GM12891 (cell line): ENCODE results near the gene LRP1B.

Source experiments
- DNase-seq: peaks from one replicate; pipeline ENCODE4 v3.0.0; 2011; ENCODE audit warnings: low spot score; ENCODE audit not compliant: insufficient read length
- FAIRE-seq: peaks from 2 replicates; lab custom pipeline; 2011; peaks lifted over from hg19 to GRCh38; lab: Jason Lieb, UNC
- PAX5 ChIP-seq: IDR thresholded peaks from 2 replicates; pipeline ENCODE4 v1.6.1; 2011; ENCODE audit warnings: low read length, moderate library complexity, mild to moderate bottlenecking; ENCODE audit not compliant: insufficient read depth, severe bottlenecking
- POLR2A ChIP-seq: IDR thresholded peaks from 2 replicates; pipeline ENCODE4 v1.6.1; 2011; ENCODE audit warnings: low read depth, low read length, control low read depth
- POLR2AphosphoS5 ChIP-seq: IDR thresholded peaks from 2 replicates; pipeline ENCODE4 v1.6.1; 2011; ENCODE audit warnings: low read depth, low read length, control low read depth
- POU2F2 ChIP-seq: IDR thresholded peaks from 2 replicates; pipeline ENCODE4 v1.6.1; 2011; ENCODE audit warnings: low read depth, mild to moderate bottlenecking, control low read depth, low read length, moderate library complexity
- SPI1 ChIP-seq: IDR thresholded peaks from 2 replicates; pipeline ENCODE4 v1.6.1; 2011; ENCODE audit warnings: low read depth, low read length, control low read depth
- TAF1 ChIP-seq: IDR thresholded peaks from 2 replicates; pipeline ENCODE4 v1.6.1; 2011; ENCODE audit warnings: low read depth, low read length, control low read depth

LRP1B gene

GRCh38 chr2:141927536-141927935 lies 203.3 kb downstream of the LRP1B start:
- TF ChIP-seq TAF1: no peak
- no peak for TF ChIP-seq POU2F2
- TF ChIP-seq PAX5: no peak
- no peak for TF ChIP-seq POLR2AphosphoS5
- TF ChIP-seq POLR2A: no peak
- TF ChIP-seq SPI1: no peak
- DNase-seq: no peak
- no peak for FAIRE-seq

GRCh38 chr2:141925511-141925910 lies 205.3 kb downstream of the LRP1B start:
- no peak for DNase-seq
- TF ChIP-seq TAF1 (no peak), PAX5 (no peak), SPI1 (no peak), POU2F2 (no peak), POLR2AphosphoS5 (no peak), POLR2A (no peak)
- FAIRE-seq: no peak

- no peak for TF ChIP-seq POLR2AphosphoS5
- TF ChIP-seq SPI1: no peak
- no peak for TF ChIP-seq TAF1
- no peak for TF ChIP-seq POLR2A
- TF ChIP-seq POU2F2: no peak
- TF ChIP-seq PAX5: no peak
- DNase-seq (no peak), FAIRE-seq (no peak)
These were observed 207.2 kb downstream of the LRP1B start for GRCh38 chr2:141923657-141924056.

GRCh38 chr2:141911485-141912066 lies 219.2 kb downstream of the LRP1B start:
- DNase-seq (no peak), FAIRE-seq (no peak)
- TF ChIP-seq PAX5 (no peak), POLR2A (no peak), SPI1 (no peak), POLR2AphosphoS5 (no peak), POU2F2 (no peak), TAF1 (no peak)

DNA sequence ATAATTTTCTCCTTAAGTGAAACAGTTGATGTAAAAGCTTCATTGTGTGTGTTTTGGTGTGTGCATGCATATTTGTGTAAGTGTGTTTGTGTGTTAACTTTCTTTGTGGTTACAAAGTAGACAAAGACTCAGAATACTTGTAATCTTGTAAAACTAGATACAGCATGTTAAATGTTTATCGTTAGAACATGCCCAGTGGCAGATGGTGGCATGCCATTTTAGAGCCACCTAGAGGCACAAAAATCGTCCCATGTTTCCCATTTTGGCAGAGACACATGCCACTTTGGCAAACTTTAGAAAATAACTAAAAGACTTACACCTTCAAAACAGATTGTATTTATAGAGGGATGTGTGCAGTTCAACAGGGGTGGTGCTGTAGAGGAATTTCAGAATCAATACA lies 224.1 kb downstream of the LRP1B start:
- DNase-seq (no peak), FAIRE-seq (no peak)
- TF ChIP-seq TAF1 (no peak), PAX5 (no peak), SPI1 (no peak), POLR2AphosphoS5 (no peak), POU2F2 (no peak), POLR2A (no peak)

- DNase-seq (no peak), FAIRE-seq (no peak)
- TF ChIP-seq TAF1 (no peak), PAX5 (no peak), POU2F2 (no peak), SPI1 (no peak), POLR2AphosphoS5 (no peak), POLR2A (no peak)
These were observed 230.0 kb downstream of the LRP1B start for GRCh38 chr2:141900826-141901225.

- no peak for DNase-seq
- no peak for FAIRE-seq
- TF ChIP-seq SPI1 (no peak), POLR2AphosphoS5 (no peak)
These were observed 231.1 kb downstream of the LRP1B start for GRCh38 chr2:141899740-141900139.

GRCh38 chr2:141889788-141890187 lies 241.0 kb downstream of the LRP1B start:
- FAIRE-seq: no peak
- DNase-seq: no peak
- TF ChIP-seq POLR2A (no peak), TAF1 (no peak), SPI1 (no peak), POLR2AphosphoS5 (no peak), PAX5 (no peak), POU2F2 (no peak)

DNA sequence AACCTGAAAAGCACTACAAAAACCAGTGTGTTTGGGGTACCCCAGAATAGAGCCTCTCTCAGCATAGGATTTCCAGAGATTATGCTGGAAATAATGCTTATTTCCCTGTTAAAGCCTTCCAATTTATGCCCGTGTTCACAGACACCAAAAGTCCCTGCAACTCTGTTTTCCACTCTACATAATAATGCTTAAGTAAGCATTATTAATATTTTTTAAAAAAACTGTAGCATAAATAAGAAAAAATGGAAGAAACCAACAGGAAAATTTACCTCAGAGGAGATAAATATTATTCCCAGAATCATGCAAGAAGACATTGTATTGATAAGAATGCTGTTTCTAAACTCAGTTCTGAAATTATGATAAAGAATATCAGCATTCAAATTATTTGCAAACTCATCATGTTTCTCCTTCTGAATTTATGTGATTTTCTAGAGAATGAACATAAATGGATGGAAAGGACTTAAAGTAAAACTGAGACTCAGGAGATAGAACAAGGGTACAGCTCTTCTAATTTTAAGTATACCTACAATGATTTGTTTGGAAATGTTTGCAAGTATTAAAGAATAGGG lies 241.7 kb downstream of the LRP1B start:
- TF ChIP-seq TAF1 (no peak), POU2F2 (no peak)
- FAIRE-seq (no peak), DNase-seq (no peak)

GRCh38 chr2:141887363-141887762 lies 243.5 kb downstream of the LRP1B start:
- TF ChIP-seq POU2F2 (no peak), SPI1 (no peak), TAF1 (no peak), PAX5 (no peak)
- no peak for DNase-seq
- no peak for FAIRE-seq
